GF-D8 (cell line): ENCODE measurements around the gene MAP3K9.

Source experiments
- DNase-seq: peaks from one replicate; lab custom pipeline; 2025; lab: John Stamatoyannopoulos, UW

MAP3K9 gene

DNA sequence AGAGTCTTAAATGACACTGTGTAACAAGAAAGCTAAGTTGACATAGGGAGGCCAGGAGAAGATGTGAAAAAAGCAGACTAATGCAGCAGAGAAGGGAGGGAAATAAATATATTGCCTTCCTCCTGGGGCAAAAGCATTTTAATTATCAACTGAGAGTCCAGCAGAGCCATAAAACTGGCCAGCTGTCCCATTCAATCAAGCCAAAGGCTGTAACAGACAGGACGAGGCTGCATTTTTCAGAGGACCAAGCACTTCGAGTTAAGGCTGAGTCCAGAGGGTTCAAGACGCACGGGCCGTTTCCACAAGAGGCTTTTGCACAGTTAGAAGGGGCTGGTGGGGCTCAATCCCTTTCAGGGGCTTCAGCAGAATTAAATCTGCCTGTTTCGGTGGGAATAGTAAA lies 20.4 kb downstream of the MAP3K9 start:
- no peak for DNase-seq

DNA sequence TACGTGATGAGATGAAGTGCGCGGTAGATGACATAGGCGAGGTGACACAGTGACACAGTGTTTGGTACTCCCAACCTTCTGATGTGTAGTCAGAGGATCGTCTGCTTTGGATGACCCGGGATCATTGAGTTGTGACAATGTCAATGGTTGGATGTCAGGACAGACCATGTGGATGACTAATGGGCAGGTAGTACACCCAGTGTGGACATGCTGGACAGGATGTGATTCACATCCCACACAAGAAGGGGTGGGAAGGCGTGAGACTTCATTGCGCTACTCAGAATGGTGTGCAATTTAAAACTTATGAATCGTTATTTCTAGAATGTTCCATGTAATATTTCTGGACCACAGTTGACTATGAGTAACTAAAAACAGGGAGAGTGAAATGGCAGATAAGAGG lies 23.8 kb downstream of the MAP3K9 start:
- no peak for DNase-seq

DNA sequence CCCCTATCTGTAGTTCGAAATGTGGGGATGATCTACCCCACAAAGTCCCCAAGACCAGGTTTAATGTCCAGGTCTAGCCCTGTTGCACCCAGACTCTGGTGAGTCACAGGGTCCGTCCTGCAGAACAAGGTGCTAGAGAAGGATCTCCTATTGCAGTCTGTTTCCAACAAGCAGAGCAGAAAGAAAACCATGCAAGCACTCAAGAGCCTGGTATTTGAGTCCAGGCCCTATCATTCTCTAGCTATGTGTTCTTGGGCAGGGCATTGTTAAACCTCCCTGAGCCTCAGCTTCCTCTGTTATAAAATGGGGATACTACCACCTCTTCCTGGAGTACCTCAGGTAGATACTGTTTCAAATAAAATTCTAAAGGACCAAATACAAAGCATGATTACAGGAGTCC lies 24.4 kb downstream of the MAP3K9 start:
- no peak for DNase-seq

DNA sequence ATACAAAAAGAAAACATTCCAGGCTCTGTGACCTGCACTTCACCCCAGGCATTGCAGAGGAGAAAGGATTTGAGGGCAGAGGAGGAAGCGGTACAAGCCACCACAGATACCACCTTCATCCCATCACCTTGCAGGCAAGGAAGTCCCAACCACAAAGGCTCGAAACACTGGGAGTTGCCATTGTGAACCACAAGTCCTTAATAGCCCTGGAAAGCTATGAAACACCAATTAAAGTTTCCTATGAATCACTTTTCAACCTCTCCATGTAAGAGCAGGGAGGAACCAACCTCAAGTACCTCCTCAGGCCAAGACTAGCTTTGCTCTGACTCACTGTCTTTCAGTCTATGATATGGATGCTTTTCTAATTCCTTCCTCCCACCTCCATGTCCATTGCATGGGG lies 27.0 kb downstream of the MAP3K9 start:
- DNase-seq, result no peak

DNA sequence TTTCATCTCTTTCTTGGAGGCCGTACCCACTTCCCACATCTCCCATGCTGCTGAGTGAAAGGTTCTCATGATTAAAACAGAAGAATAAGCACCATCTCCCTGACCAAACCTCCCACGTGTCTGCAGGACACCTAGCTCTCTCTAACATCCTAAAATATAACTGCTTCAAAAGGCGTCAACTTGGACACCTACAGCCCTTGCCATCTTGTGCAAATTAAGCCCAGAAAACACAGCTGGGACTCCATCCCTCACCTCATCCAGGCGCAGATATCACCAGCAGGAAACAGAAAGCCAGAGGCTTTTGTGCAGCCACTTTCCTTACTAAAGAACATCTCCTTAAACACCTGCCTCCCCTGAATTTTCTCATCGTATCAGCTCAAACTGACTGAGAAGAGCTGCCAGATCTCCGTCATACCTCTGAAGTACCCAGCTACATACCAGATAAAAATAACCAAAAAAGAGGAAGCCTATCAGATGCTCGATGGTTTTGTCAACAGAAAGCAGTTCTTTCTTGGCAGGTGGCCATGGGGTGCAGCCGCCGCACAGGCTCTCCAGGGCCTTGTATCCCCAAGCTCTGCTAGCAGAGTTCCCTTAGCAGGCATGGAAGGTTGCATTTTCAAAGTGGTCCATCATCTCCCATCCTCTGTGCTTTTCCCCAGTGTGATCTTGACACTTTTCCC lies 28.8 kb downstream of the MAP3K9 start:
- DNase-seq, result no peak

DNA sequence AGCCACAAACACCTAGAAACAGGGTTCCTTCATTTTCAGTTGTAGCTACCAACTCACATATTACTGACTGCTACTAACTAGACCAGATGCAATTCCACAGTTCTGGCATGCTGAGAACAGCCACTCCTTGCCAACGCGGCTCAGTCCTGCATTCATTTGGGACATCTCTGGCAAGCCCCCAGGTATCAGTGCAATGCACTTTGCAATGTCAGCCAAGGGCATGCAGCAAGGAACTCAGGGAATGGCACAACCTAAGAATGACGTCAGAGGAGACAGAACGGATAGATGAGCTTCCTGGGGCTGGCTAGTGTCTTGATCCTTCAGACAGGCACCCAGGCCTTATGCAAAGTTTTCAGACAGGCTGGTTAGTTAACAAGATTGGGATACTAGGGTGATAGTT lies 29.6 kb downstream of the MAP3K9 start:
- no peak for DNase-seq

DNA sequence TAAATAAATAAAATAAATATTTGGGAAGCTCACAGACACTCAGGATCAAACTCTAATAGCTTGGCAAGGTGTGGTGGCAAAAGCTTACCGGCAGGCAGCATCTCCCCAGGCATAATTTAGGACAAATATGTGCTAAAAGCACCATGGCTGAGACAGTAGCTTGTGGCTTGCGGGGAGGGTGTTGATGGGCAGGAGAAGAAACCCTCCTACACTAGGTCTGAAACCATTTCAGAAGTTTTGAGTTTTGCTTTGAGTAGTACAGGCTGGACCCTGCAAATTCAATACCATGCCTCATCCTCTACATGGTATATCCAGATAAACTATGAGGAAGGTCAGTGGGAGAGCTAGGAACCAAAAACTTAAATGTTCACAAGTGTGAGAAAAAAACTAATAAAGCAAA lies 33.1 kb downstream of the MAP3K9 start:
- no peak for DNase-seq

DNA sequence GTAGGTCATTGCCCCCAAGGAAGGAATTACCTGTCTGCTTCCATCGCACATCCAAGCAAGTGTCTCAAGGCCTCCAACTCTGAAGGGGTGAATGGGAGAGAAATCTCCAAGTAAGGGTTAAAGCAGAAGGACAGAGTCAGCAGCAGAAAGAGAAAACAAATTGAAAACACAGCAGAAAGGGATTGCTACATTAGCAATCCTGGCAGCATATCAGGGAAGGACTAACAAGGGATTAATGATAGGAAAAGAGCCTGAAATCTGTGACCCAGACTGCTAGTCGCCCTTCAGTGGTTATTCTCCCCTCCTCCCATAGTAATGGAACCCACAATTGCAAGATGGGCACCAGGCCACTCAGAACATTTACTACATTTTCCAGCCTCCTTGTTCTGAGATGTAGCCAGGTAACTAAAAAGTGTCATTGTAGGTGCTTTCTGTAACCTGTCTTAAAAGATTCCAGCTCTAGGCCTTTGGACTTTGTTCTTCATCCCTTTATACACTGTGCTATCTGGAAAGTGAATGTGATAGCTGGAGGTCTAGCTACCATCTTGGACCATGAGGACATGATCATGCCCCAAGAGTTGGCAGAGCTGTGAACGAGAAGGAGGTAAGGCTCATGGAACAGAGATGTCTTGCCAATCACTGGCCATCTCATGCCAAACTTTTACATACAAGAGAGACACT lies 36.0 kb downstream of the MAP3K9 start:
- no peak for DNase-seq

DNA sequence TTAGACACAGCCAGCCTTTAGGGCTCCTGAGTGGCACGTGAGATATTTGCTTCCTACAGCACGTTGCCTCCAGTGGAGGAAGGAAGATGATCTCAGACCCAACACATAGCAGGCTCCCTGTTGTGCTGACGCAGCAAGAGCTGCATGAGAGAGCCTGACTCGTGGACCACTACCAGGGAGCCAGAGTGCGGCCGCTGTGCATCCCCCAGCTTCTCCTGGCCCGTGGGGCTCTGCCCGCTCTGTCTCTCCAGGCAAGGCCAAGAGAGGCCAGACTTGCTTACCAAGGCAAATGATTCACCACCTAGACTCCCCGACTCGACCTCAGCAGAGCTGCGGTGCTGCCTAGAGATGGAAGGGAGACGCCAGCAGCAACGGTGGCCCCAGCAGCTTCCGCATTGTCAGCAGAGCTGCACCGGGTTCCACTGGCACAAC lies 37.5 kb downstream of the MAP3K9 start:
- no peak for DNase-seq

DNA sequence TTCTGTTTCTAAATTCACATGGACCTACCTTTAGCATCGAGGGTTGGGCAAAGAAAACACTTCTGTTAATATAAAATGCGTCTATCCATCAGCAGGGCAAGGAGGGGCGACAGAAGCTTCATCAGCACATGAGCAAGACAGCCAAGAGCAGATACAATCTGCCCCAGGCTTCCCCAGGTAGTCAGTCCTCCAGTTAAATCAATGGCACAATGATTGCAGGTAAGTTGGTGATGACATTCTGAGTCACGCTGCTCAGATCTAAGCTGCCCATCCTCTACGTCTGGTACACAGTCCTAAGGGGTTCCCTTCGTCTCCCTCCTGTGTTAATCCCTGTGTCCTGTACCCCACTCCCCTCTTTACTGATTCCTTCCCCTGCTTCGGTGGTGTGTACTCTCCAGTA lies 38.8 kb downstream of the MAP3K9 start:
- DNase-seq, result no peak

DNA sequence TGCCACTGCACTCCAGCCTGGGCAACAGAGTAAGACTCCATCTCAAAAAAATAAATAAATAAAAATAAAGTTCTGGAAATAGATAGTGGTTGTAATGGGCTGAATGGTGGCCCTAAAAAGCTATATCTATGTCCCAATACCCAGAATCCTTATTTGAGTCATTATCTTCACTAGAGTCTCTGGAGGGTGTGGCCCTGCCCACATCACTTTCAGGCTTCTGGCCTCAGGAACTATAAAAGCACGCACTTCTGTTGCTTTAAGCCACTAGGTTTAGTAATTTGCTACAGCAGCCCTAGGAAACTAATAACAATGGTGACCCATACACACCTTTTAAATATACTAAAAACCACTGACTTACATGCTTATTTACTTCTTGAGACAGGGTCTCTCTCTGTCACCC lies 49.9 kb downstream of the MAP3K9 start:
- DNase-seq, result no peak

DNA sequence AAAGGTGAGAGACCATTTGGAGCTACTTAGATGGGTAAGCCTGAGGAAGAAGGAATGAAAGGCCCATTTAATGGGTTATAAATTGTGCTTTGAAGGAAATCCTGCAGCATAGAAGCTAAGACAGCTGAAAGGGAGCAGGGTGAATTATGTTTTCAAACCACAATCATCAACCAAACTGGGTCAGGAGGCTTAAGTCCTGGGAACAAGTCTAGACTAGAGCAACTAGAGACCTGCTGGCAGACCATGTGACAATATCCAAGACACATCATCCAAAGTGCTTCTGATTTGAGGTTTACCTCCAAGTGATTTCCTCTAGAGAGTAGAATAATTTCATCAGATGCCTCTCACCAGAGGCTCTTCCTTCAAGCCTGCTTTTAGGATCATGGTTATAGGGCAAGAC lies 53.7 kb downstream of the MAP3K9 start:
- no peak for DNase-seq

DNA sequence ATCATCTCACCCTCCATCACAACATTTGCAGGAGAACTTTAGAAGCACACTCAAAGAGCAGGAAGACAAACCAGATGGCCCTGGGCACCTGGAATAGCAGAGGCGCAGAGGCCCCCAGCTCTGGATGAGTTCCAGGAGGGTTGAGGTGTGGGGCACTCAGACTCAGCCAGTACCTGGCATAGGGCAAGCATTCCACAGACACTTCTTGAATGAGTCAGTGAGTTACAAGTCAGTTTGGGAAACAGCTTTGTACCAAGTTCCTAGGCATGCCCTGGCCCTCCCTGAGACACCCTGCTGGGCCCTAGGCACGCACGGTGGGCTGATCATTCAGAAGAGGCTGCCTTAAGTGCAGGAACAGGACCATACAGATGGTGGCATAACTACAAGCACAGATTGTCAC lies 54.3 kb downstream of the MAP3K9 start:
- no peak for DNase-seq

DNA sequence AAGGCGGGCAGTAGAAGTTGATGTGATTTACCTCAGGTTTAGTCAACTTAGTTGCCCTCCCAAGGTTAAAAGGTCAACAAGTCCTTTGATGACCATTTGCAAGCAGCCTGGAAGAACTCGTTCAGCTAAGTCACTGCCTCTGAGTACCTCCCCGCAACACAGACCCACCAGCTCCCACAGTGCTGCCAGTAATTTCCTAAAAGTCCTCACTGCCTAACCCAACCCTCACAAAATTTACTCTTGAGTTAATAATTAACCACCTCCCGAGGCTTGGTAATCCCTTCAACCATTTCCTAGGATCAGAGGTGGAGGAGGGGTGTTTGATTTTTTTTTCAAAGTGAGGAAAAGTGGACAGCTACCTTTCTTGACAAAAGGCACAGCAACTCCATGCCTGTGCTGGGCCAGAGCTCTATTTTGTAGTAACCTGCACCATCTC lies 55.8 kb downstream of the MAP3K9 start:
- DNase-seq, result no peak

DNA sequence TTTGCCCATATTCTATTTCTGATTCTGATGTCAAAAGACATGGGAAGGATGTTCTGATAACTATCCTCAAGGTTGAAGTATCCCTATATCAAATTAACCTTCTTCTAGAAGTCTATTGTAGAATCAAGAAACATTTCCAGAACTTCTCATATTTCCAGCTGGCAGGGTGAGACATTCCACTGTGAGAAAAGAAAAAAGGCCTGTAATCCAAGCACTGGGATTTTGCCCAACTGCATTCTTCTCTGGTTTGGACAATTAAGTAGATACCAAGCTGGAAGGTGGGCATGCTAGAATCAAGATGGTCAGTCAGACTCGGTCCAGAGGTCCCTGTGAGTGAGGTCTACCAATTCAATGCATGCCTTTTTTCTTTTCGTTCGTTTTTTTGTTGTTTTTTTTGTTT lies 60.9 kb downstream of the MAP3K9 start:
- no peak for DNase-seq

DNA sequence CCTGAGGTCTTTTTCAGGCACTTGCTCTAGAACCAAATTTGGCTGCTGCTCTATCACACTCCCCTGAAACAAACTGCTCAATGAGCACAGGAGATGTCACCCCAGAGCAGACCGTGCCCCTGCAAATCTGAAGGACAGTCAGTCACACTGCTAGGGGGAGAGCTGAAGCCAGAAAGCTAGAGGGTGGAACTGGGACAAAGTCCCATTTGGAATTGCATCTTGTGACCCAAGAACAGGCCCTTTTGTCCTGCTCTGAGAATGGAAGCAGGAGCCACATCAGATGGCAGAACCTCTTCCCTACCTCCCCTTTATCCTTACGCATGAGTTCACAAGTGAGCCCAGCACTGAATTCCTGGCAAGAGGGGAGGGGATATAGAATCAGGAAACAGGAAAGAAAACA lies 64.7 kb downstream of the MAP3K9 start:
- no peak for DNase-seq

DNA sequence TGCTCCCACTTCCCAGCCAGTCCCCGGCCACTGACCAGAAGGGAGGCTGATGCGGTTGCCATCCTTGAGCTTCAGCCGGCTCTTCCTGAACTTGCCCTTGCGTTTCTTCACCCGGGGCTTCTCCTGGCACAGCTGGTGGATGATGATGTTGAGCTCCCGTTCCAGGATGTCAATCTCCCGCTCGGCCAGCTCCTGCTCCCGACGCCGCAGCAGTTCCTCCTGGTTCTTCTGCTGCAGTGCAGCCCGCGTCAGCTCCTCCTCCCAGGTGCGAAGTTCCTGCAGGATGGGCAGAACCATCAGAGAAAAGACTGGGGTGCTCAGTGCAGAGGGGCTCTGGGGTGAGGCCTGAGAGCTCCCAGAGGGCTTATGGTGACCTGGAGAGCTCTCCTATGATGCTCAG lies 67.0 kb downstream of the MAP3K9 start:
- DNase-seq, result no peak

DNA sequence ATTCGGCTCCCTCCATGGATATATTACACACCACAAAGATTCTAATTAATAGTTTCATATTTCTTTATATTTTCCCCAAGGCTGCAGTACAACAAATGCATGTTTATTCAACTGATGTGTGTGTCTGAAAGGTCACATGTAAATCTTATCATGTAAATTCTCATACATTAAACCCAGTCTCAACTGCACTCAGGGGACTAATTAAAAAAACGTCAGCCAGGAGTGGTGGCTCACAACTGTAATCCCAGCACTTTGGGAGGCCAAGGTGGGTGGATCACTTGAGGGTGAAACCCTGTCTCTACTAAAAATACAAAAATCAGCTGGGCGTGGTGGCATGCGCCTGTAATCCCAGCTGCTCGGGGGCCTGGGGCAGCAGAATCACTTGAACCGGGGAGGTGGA lies 67.8 kb downstream of the MAP3K9 start:
- DNase-seq, result no peak

DNA sequence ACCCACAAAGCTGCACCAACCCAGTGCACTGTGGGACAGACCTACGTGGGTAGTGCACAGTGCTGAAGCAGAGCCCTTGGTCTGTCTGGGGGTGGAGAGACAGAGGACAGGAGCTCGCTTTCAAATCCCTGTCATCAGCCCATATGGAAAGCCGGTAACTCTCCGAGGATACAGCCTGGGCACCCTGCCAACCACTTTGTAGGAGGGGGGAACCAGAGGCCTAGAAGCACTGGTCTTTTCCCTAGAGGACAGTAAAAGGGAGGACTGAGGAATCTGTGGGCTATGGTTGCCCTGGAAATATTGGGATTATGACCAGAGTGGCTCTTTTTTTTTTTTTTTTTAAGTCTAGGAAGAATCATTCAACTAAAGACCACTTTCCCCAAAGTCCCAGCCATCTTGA lies 74.3 kb downstream of the MAP3K9 start:
- DNase-seq, result no peak

DNA sequence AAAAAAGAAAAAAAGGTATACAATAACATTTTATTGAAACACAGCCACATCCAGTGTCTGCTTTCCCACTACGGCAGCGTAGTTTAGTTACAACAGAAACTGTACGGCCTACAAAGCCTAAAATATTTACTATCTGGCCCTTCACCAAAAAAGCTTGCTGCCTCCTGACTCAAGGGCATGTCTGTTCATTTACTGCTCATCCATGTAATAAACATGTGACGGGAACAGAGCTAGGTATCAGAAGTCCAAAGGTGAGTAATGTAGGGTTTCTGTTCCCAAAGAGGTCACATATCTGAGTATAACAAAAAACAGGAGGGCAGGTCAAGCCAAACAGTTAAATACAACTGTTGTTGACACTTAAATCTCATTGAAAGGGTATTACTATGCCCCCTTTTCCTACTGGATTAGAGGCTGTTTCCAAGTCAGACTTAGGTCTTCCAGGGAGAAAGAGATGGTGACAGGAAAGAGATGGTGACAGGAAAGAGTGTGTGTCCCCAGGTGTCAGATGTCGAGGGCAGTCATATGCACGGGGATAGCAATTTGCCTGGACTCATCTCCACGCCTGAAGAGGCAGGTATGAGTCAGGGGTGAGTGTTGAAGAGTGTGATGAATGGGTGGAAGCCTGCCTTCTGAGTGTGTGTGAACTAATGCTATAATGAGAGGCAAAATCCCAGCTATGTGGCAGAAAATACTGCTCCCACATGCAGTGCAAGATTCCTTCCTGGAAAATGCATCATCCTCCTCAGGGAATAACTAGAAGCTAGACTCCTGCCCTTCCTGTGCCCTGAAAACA lies 77.7 kb downstream of the MAP3K9 start:
- DNase-seq, result no peak

DNA sequence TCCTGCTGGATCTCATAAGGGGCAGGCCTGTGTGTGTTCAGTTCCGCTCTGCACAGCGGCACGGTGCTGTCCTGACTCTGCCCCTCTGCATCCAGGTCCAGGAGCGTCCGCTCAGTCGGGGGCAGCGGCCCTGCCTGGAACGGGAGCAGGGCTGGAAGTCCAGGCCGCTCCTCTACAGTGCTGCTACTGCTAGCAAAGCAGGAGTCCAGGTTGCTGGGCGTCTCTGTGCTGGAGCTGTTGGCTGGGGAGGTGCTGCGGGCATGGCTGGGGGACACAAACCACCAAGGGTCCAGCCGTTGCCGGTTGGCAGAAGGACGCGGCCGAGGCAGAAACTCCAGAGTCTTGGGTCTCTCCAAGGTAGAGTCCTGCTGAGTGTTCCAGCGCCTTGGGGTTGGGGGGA lies 78.9 kb downstream of the MAP3K9 start:
- DNase-seq, result no peak

DNA sequence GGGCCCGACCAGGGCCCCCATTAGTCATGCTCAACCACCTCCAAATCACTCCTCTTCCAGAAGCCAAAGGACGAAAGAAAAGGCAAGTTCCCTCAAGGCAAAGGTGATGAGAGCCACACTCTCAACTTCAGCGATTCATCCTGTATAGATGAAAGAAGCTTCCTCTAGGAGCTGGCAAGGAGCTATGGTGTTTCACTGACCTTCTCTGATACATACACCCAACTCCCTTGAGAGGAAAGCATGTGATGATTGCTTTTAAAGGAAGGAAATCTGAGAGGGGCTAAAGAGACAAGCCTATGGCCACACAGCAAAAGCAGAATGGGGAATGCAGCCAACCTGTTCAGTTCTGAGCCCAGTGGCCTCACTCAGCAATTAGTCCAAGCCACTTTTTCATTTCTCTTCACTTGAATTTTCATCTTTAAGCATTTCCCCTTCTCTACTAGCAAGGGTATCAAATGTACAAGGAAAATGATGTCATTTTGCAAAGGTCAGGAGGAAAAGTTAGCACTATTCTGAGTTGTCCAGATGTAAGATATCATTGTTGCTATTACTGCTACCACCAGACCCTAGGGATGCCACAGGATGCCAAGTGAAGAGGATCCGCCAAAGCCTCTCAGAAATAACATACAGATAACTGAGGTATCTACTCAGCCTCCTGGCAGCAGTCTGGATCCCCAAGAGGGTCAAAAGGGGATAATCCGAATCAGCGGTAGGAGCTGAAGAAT lies 82.5 kb downstream of the MAP3K9 start:
- DNase-seq, result no peak

DNA sequence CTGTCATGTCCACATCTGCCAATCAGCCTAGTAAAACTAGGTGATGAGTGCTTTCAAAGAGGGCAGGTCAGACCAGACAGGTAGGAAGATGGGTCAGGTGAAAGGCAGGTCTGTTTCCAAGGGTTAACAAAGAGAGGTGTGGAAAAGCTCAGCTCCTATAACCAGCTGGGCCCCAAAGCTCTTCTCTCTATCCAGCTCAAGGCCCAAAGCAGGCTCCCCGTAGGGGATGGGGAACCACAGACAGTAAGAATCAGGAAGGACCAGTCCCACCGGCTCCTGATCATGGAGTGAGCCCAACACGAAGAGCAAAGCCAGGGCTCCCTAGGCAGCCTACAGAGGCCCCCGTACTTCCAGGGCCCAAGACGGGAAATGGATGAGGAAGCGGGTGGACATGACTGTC lies 84.4 kb downstream of the MAP3K9 start:
- DNase-seq, result no peak
